ENCODE results near the gene PTEN. TPM values are rescaled to one million over a fixed set of nuclear protein-coding genes. Genes with fewer than 3 reads are reported as not detected.

Gene PTEN
- total RNA-seq, 2 experiments from 2014 or later, result 79.8 to 86.0 TPM

GRCh38 chr10:88012641-88013040, 149.2 kb downstream of the PTEN start:
- Mint-ChIP-seq H3K36me3 (ENCODE audit: low read depth) (no peaks in the 10 kb centered on the region), H3K4me3 (no peak overlapping the region), H3K4me1 (ENCODE audit: low read depth) (no peaks in the 10 kb centered on the region), H3K9me3 (peaks cover 3% of the 10 kb centered on the region), H3K27ac (no peak overlapping the region), H3K27me3 (no peaks in the 10 kb centered on the region)
- Histone ChIP-seq H3K36me3 (ENCODE audit: insufficient read depth, low read length) (no peaks in the 10 kb centered on the region), H3K9me3 (ENCODE audit: control insufficient read depth in 1 of 2, insufficient read depth in 1 of 2, low read length in 2 of 2) (peaks cover 0 to 4% of the 10 kb centered on the region in 2 experiments), H3K4me1 (ENCODE audit: insufficient read depth, low read length) (no peaks in the 10 kb centered on the region), H3K27me3 (ENCODE audit: control insufficient read depth in 1 of 2, insufficient read depth in 2 of 2, low read length in 2 of 2) (no peaks in the 10 kb centered on the region), H3K27ac (ENCODE audit: low read depth in 1 of 2, low read length in 2 of 2) (no peak overlapping the region), H3K4me3 (ENCODE audit: low read length) (no peak overlapping the region)
- ATAC-seq (ENCODE audit: poor library complexity), result no peak
- no peak for TF ChIP-seq CTCF (IDR thresholded peaks at IDR 0.05)
- DNase-seq, result no peak
- POLR2A ChIA-PET, result no interaction called here
- intact Hi-C loops (cut with DNase I, micrococcal nuclease), result no loop called here
- CTCF ChIA-PET, result no interaction called here

GRCh38 chr10:88017781-88018180, 154.4 kb downstream of the PTEN start:
- ATAC-seq (ENCODE audit: poor library complexity) (no peak), DNase-seq (no peak)
- H3K9me3 ChIP-seq (ENCODE audit: control insufficient read depth in 1 of 2, insufficient read depth in 1 of 2, low read length in 2 of 2), result no peaks in the 10 kb centered on the region
- Mint-ChIP-seq H3K27me3 (no peaks in the 10 kb centered on the region), H3K4me3 (no peak overlapping the region), H3K27ac (no peak overlapping the region), H3K4me1 (ENCODE audit: low read depth) (peaks cover 8% of the 10 kb centered on the region), H3K36me3 (ENCODE audit: low read depth) (no peaks in the 10 kb centered on the region), H3K9me3 (no peaks in the 10 kb centered on the region)
- ChIA-PET POLR2A (no interaction called here), CTCF (no interaction called here)
- no peak overlapping the region for H3K27ac ChIP-seq (ENCODE audit: low read depth in 1 of 2, low read length in 2 of 2)
- H3K4me3 ChIP-seq (ENCODE audit: low read length), result no peak overlapping the region
- no peak for TF ChIP-seq CTCF (IDR thresholded peaks at IDR 0.05)
- no peaks in the 10 kb centered on the region for H3K27me3 ChIP-seq (ENCODE audit: control insufficient read depth in 1 of 2, insufficient read depth in 2 of 2, low read length in 2 of 2)
- intact Hi-C loops (cut with DNase I, micrococcal nuclease), result no loop called here
- H3K36me3 ChIP-seq (ENCODE audit: insufficient read depth, low read length), result no peaks in the 10 kb centered on the region
- H3K4me1 ChIP-seq (ENCODE audit: insufficient read depth, low read length), result no peaks in the 10 kb centered on the region

GRCh38 chr10:88019753-88020152, 156.3 kb downstream of the PTEN start:
- CTCF ChIA-PET, result no interaction called here
- POLR2A ChIA-PET, result no interaction called here
- intact Hi-C loops (cut with DNase I, micrococcal nuclease), result no loop called here
- Mint-ChIP-seq H3K36me3 (ENCODE audit: low read depth) (no peaks in the 10 kb centered on the region), H3K9me3 (no peaks in the 10 kb centered on the region), H3K4me1 (ENCODE audit: low read depth) (peaks cover 8% of the 10 kb centered on the region), H3K27me3 (no peaks in the 10 kb centered on the region), H3K27ac (no peak overlapping the region), H3K4me3 (no peak overlapping the region)
- DNase-seq, result no peak
- H3K4me3 ChIP-seq (ENCODE audit: low read length), result no peak overlapping the region
- H3K27ac ChIP-seq (ENCODE audit: low read depth in 1 of 2, low read length in 2 of 2), result no peak overlapping the region
- H3K4me1 ChIP-seq (ENCODE audit: insufficient read depth, low read length), result no peaks in the 10 kb centered on the region
- no peaks in the 10 kb centered on the region for H3K27me3 ChIP-seq (ENCODE audit: control insufficient read depth in 1 of 2, insufficient read depth in 2 of 2, low read length in 2 of 2)
- ATAC-seq (ENCODE audit: poor library complexity), result no peak
- H3K9me3 ChIP-seq (ENCODE audit: control insufficient read depth in 1 of 2, insufficient read depth in 1 of 2, low read length in 2 of 2), result no peaks in the 10 kb centered on the region
- TF ChIP-seq CTCF (IDR thresholded peaks at IDR 0.05), result no peak
- H3K36me3 ChIP-seq (ENCODE audit: insufficient read depth, low read length), result no peaks in the 10 kb centered on the region

Other genes with a start within 250 kb of the PTEN start
- not detected for gene PAPSS2, start 203.7 kb upstream of the PTEN start, total RNA-seq
- gene ATAD1, start 45.4 kb upstream of the PTEN start, total RNA-seq, result 10 to 100 TPM; 33.7 to 38.7 TPM
- under 1 TPM; 0.33 to 0.36 TPM for gene KLLN, start 92 bp upstream of the PTEN start, total RNA-seq

Measured in CD4-positive, alpha-beta T cell (primary cell).